Esophagus squamous epithelium (tissue), 4 donors: ENCODE results near the gene CDH13.

Source experiments
- CTCF ChIP-seq, 6 experiments: fragments of 450-650 bp in 4 of 6; fragments of 200-600 bp in 2 of 6; sonication (generic) in 2 of 6; IDR thresholded peaks; one replicate each; pipeline ENCODE4 v1.5.1; 2016 to 2019; ENCODE audit warnings: antibody characterized with exemption in 6 of 6, mild to moderate bottlenecking in 4 of 6, moderate library complexity in 4 of 6
- POLR2A ChIP-seq, 4 donors: fragments of 450-650 bp; IDR thresholded peaks; one replicate each; pipeline ENCODE4 v1.6.1; 2017; ENCODE audit warnings: antibody characterized with exemption in 4 of 4, mild to moderate bottlenecking in 4 of 4, moderate library complexity in 3 of 4

DNA sequence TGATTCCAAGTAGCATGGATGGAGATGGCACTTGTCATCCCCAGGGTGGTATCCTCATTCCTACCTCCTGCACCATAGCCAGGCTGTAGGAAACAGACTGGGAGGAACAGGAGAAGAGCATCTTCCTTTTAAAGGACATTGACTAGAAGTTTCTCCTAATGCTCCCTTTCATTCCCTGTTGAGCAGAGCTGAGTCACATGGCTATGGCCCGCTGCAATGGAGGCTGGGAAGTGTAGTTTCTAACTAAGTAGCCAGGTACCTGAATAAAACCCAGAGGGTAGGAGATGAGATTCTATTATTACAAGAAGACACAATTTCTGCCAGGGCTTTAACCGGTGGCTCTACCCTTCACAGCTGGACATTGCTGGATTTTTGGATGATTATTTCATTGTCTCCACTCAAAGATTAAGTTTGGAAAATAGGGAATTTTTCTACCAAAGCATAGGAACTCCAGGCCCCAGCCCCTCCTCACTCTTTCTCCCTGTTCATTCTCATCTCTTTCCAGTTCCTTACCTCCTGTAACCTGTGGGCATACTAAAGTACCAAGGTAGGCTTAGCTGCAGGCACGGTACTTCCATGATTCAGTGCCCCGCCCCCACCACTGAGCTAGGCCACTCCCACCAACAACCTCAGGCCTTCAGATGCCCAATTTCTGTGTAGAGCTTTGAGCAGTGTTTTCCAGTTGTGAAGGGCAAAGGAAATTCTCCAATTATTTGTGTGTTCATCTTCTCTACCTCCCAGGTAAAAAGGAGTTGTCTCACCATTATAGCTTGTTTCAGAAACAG, 378.3 kb downstream of the CDH13 start:
- TF ChIP-seq POLR2A (IDR thresholded peaks at IDR 0.05), result no peak
- TF ChIP-seq CTCF (IDR thresholded peaks at IDR 0.05), result no peak
